ENCODE data around the gene CFDP1.
A peak's percentile ranks its signal among the peaks of the same experiment; 100 is the strongest.

Gene CFDP1

GRCh38 chr16:75387951-75388350 is 45.4 kb downstream of the CFDP1 start:
- no peaks in the 10 kb centered on the region for H3K9me3 ChIP-seq (ENCODE audit: low read length)
- H3F3A ChIP-seq (ENCODE audit: insufficient read depth, low read length) = no peaks in the 10 kb centered on the region
- no peak overlapping the region for H3K9ac ChIP-seq (ENCODE audit: low read length)
- no peaks in the 10 kb centered on the region for H3K4me1 ChIP-seq (ENCODE audit: insufficient read depth, low read length, severe bottlenecking)
- H3K79me2 ChIP-seq (ENCODE audit: insufficient read depth, low read length) = no peaks in the 10 kb centered on the region
- H3K4me3 ChIP-seq (ENCODE audit: low read depth, low read length, poor library complexity, severe bottlenecking) = no peak overlapping the region
- H4K20me1 ChIP-seq (ENCODE audit: insufficient read depth, low read length) = no peaks in the 10 kb centered on the region
- peaks cover 24% of the 10 kb centered on the region; the same call in 1 of the 2 replicates for H3K36me3 ChIP-seq (ENCODE audit: insufficient read depth, low read length)
- no peak overlapping the region for H3K27ac ChIP-seq (ENCODE audit: low read depth, low read length, poor library complexity, severe bottlenecking)
- H2AFZ ChIP-seq (ENCODE audit: low read length) = no peak overlapping the region
- no peak for TF ChIP-seq CTCF (IDR thresholded peaks at IDR 0.05; ENCODE audit: low read length)
- no peak for TF ChIP-seq EZH2 (IDR thresholded peaks at IDR 0.05; ENCODE audit: borderline replicate concordance, low read length)
- no peaks in the 10 kb centered on the region for H3K27me3 ChIP-seq (ENCODE audit: insufficient read depth, low read length)
- H3K9me2 ChIP-seq (ENCODE audit: low read depth, low read length) = no peaks in the 10 kb centered on the region
- no peak overlapping the region for H3K4me2 ChIP-seq (ENCODE audit: low read length)

DNA sequence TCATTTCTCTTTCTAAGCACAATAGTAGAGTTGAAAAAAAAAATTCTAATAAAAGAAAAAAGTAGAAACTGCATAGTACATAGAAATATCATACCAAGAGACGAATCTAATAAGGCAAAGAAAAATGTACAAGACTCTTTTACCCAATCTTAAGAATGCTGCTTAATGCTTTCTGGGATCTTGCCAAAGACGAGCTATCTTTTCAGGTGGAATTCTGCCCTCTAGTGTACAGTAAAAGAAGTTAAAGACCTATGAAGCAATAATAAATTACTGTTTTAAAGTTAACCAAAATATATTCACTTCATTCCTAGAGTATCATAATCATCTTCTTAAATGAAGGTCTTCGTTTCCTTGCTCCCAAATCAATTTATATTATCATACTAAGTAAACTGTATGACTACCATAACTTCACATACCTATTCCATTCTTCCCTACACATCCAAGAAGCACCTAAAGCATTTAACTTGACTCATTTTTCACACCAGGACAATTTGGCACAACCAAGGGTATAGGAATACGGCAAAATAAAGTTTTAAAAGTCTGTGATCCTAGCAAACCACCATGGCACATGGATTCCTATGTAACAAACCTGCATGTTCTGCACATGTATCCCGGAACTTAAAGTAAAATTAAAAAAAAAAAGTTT is 47.7 kb downstream of the CFDP1 start:
- Histone ChIP-seq H4K20me1 (ENCODE audit: insufficient read depth, low read length) (no peaks in the 10 kb centered on the region), H3K27ac (ENCODE audit: low read depth, low read length, poor library complexity, severe bottlenecking) (no peak overlapping the region), H3K9me3 (ENCODE audit: low read length) (no peaks in the 10 kb centered on the region), H3K79me2 (ENCODE audit: insufficient read depth, low read length) (no peaks in the 10 kb centered on the region), H3K9me2 (ENCODE audit: low read depth, low read length) (no peaks in the 10 kb centered on the region), H2AFZ (ENCODE audit: low read length) (no peak overlapping the region), H3K27me3 (ENCODE audit: insufficient read depth, low read length) (no peaks in the 10 kb centered on the region), H3K9ac (ENCODE audit: low read length) (no peak overlapping the region), H3K4me2 (ENCODE audit: low read length) (no peak overlapping the region), H3F3A (ENCODE audit: insufficient read depth, low read length) (no peaks in the 10 kb centered on the region), H3K4me3 (ENCODE audit: low read depth, low read length, poor library complexity, severe bottlenecking) (no peak overlapping the region), H3K36me3 (ENCODE audit: insufficient read depth, low read length) (peaks cover 9% of the 10 kb centered on the region; the same call in 1 of the 2 replicates), H3K4me1 (ENCODE audit: insufficient read depth, low read length, severe bottlenecking) (peaks cover 12% of the 10 kb centered on the region)
- TF ChIP-seq CTCF (IDR thresholded peaks at IDR 0.05; ENCODE audit: low read length) (peak; percentile 69), EZH2 (IDR thresholded peaks at IDR 0.05; ENCODE audit: borderline replicate concordance, low read length) (no peak)

GRCh38 chr16:75383141-75383540 is 50.2 kb downstream of the CFDP1 start:
- Histone ChIP-seq H3K27ac (ENCODE audit: low read depth, low read length, poor library complexity, severe bottlenecking) (no peak overlapping the region), H3K9me2 (ENCODE audit: low read depth, low read length) (no peaks in the 10 kb centered on the region), H3K36me3 (ENCODE audit: insufficient read depth, low read length) (peaks cover 17% of the 10 kb centered on the region), H4K20me1 (ENCODE audit: insufficient read depth, low read length) (no peaks in the 10 kb centered on the region), H3K27me3 (ENCODE audit: insufficient read depth, low read length) (no peaks in the 10 kb centered on the region), H3K9me3 (ENCODE audit: low read length) (no peaks in the 10 kb centered on the region), H3K79me2 (ENCODE audit: insufficient read depth, low read length) (no peaks in the 10 kb centered on the region), H3K4me3 (ENCODE audit: low read depth, low read length, poor library complexity, severe bottlenecking) (no peak overlapping the region), H2AFZ (ENCODE audit: low read length) (no peak overlapping the region), H3F3A (ENCODE audit: insufficient read depth, low read length) (no peaks in the 10 kb centered on the region), H3K9ac (ENCODE audit: low read length) (no peak overlapping the region), H3K4me1 (ENCODE audit: insufficient read depth, low read length, severe bottlenecking) (peaks cover 26% of the 10 kb centered on the region), H3K4me2 (ENCODE audit: low read length) (no peak overlapping the region)
- TF ChIP-seq EZH2 (IDR thresholded peaks at IDR 0.05; ENCODE audit: borderline replicate concordance, low read length) = no peak
- TF ChIP-seq CTCF (IDR thresholded peaks at IDR 0.05; ENCODE audit: low read length) = no peak

Data from OCI-LY1 (cell line).